ENCODE measurements around the gene ABHD16A.

Gene ABHD16A

GRCh38 chr6:31720196-31720770 lies 17.2 kb upstream of the ABHD16A start:
- Histone ChIP-seq H3K4me1 (ENCODE audit: control insufficient read depth, insufficient read depth, low read depth, low read length) (no peaks in the 10 kb centered on the region), H3K27ac (ENCODE audit: low read length, poor library complexity, severe bottlenecking) (no peak overlapping the region), H2BK12ac (ENCODE audit: low read length in 2 of 2) (no peak overlapping the region), H3K4me2 (ENCODE audit: low read length, poor library complexity, severe bottlenecking) (no peak overlapping the region), H2AK5ac (ENCODE audit: low read length, severe bottlenecking) (no peak overlapping the region), H2BK15ac (ENCODE audit: low read depth, poor library complexity, severe bottlenecking) (no peak overlapping the region), H2BK5ac (ENCODE audit: low read depth, low read length, poor library complexity, severe bottlenecking) (no peak overlapping the region), H3K4ac (ENCODE audit: low read depth in 1 of 2, low read length in 2 of 2) (no peak overlapping the region), H3K23ac (ENCODE audit: low read length in 2 of 2) (no peak overlapping the region), H4K91ac (ENCODE audit: low read length) (no peak overlapping the region), H3K27me3 (ENCODE audit: control insufficient read depth in 1 of 2, insufficient read depth in 1 of 2, low read length in 2 of 2) (peaks cover 0 to 13% of the 10 kb centered on the region in 2 experiments), H3K4me3 (ENCODE audit: insufficient read depth in 1 of 2, low read depth in 1 of 2, low read length in 2 of 2) (no peak overlapping the region), H2BK120ac (ENCODE audit: low read depth, low read length) (no peak overlapping the region), H3K9me3 (ENCODE audit: control insufficient read depth, low read length) (no peaks in the 10 kb centered on the region), H3K79me1 (replicated peaks; ENCODE audit: low read length, poor library complexity, severe bottlenecking) (no peaks in the 10 kb centered on the region), H2AFZ (ENCODE audit: low read depth, low read length) (no peak overlapping the region), H3K9ac (ENCODE audit: low read length) (no peak overlapping the region), H4K8ac (ENCODE audit: low read length) (no peak overlapping the region), H3K14ac (ENCODE audit: low read length in 2 of 2) (peak overlapping the region in 1 of 2 experiments; percentile 11), H3K18ac (ENCODE audit: low read depth in 1 of 2, low read length in 2 of 2) (no peak overlapping the region), H3K36me3 (ENCODE audit: control insufficient read depth in 1 of 2, insufficient read depth in 2 of 2, low read depth in 1 of 2, low read length in 2 of 2) (peaks cover 0 to 15% of the 10 kb centered on the region in 2 experiments)
- WGBS = 95% methylated on average over 5 of the region's 5 CpGs
- no peak for DNase-seq

- H3K36me3 ChIP-seq (ENCODE audit: control insufficient read depth in 1 of 2, insufficient read depth in 2 of 2, low read depth in 1 of 2, low read length in 2 of 2) = peaks cover 0 to 6% of the 10 kb centered on the region in 2 experiments
- H3K4me3 ChIP-seq (ENCODE audit: insufficient read depth in 1 of 2, low read depth in 1 of 2, low read length in 2 of 2) = no peak overlapping the region
- H3K79me1 ChIP-seq (replicated peaks; ENCODE audit: low read length, poor library complexity, severe bottlenecking) = no peaks in the 10 kb centered on the region
- no peak overlapping the region for H2BK5ac ChIP-seq (ENCODE audit: low read depth, low read length, poor library complexity, severe bottlenecking)
- no peak for DNase-seq
- H2AFZ ChIP-seq (ENCODE audit: low read depth, low read length) = no peak overlapping the region
- no peaks in the 10 kb centered on the region for H3K4me1 ChIP-seq (ENCODE audit: control insufficient read depth, insufficient read depth, low read depth, low read length)
- no peak overlapping the region for H3K27ac ChIP-seq (ENCODE audit: low read length, poor library complexity, severe bottlenecking)
- H2BK12ac ChIP-seq (ENCODE audit: low read length in 2 of 2) = no peak overlapping the region
- no peak overlapping the region for H2AK5ac ChIP-seq (ENCODE audit: low read length, severe bottlenecking)
- H3K4ac ChIP-seq (ENCODE audit: low read depth in 1 of 2, low read length in 2 of 2) = no peak overlapping the region
- no peak overlapping the region for H2BK15ac ChIP-seq (ENCODE audit: low read depth, poor library complexity, severe bottlenecking)
- H3K27me3 ChIP-seq (ENCODE audit: control insufficient read depth in 1 of 2, insufficient read depth in 1 of 2, low read length in 2 of 2) = peaks cover 6 to 21% of the 10 kb centered on the region in 2 experiments
- H2BK120ac ChIP-seq (ENCODE audit: low read depth, low read length) = no peak overlapping the region
- no peak overlapping the region for H3K18ac ChIP-seq (ENCODE audit: low read depth in 1 of 2, low read length in 2 of 2)
- H3K9me3 ChIP-seq (ENCODE audit: control insufficient read depth, low read length) = no peaks in the 10 kb centered on the region
- no peak overlapping the region for H3K4me2 ChIP-seq (ENCODE audit: low read length, poor library complexity, severe bottlenecking)
- H3K23ac ChIP-seq (ENCODE audit: low read length in 2 of 2) = no peak overlapping the region
- H4K91ac ChIP-seq (ENCODE audit: low read length) = no peak overlapping the region
- no peak overlapping the region for H4K8ac ChIP-seq (ENCODE audit: low read length)
- no peak overlapping the region for H3K14ac ChIP-seq (ENCODE audit: low read length in 2 of 2)
- no peak overlapping the region for H3K9ac ChIP-seq (ENCODE audit: low read length)
- 79% methylated on average over 5 of the region's 6 CpGs for WGBS
Observed at GRCh38 chr6:31719001-31719400, 15.9 kb upstream of the ABHD16A start.

GRCh38 chr6:31718265-31718664 lies 15.1 kb upstream of the ABHD16A start:
- no peak for DNase-seq
- Histone ChIP-seq H3K79me1 (replicated peaks; ENCODE audit: low read length, poor library complexity, severe bottlenecking) (no peaks in the 10 kb centered on the region), H4K8ac (ENCODE audit: low read length) (no peak overlapping the region), H3K27ac (ENCODE audit: low read length, poor library complexity, severe bottlenecking) (no peak overlapping the region), H3K4me3 (ENCODE audit: insufficient read depth in 1 of 2, low read depth in 1 of 2, low read length in 2 of 2) (no peak overlapping the region), H2BK12ac (ENCODE audit: low read length in 2 of 2) (peak overlapping the region in 1 of 2 experiments; percentile 7), H2AFZ (ENCODE audit: low read depth, low read length) (no peak overlapping the region), H3K4me1 (ENCODE audit: control insufficient read depth, insufficient read depth, low read depth, low read length) (peaks cover 4% of the 10 kb centered on the region), H3K27me3 (ENCODE audit: control insufficient read depth in 1 of 2, insufficient read depth in 1 of 2, low read length in 2 of 2) (peaks cover 10 to 29% of the 10 kb centered on the region in 2 experiments), H3K23ac (ENCODE audit: low read length in 2 of 2) (no peak overlapping the region), H3K36me3 (ENCODE audit: control insufficient read depth in 1 of 2, insufficient read depth in 2 of 2, low read depth in 1 of 2, low read length in 2 of 2) (no peaks in the 10 kb centered on the region), H2BK5ac (ENCODE audit: low read depth, low read length, poor library complexity, severe bottlenecking) (no peak overlapping the region), H3K18ac (ENCODE audit: low read depth in 1 of 2, low read length in 2 of 2) (no peak overlapping the region), H3K14ac (ENCODE audit: low read length in 2 of 2) (no peak overlapping the region), H3K4ac (ENCODE audit: low read depth in 1 of 2, low read length in 2 of 2) (no peak overlapping the region), H2BK120ac (ENCODE audit: low read depth, low read length) (no peak overlapping the region), H2AK5ac (ENCODE audit: low read length, severe bottlenecking) (no peak overlapping the region), H3K4me2 (ENCODE audit: low read length, poor library complexity, severe bottlenecking) (no peak overlapping the region), H4K91ac (ENCODE audit: low read length) (peak overlapping the region; percentile 16), H3K9ac (ENCODE audit: low read length) (no peak overlapping the region), H3K9me3 (ENCODE audit: control insufficient read depth, low read length) (no peaks in the 10 kb centered on the region), H2BK15ac (ENCODE audit: low read depth, poor library complexity, severe bottlenecking) (no peak overlapping the region)
- 100% methylated on average over 1 of the region's 1 CpG for WGBS

GRCh38 chr6:31717499-31718222 lies 14.5 kb upstream of the ABHD16A start:
- WGBS = 75% methylated on average over 8 of the region's 10 CpGs
- Histone ChIP-seq H3K4ac (ENCODE audit: low read depth in 1 of 2, low read length in 2 of 2) (no peak overlapping the region), H2BK15ac (ENCODE audit: low read depth, poor library complexity, severe bottlenecking) (no peak overlapping the region), H3K4me2 (ENCODE audit: low read length, poor library complexity, severe bottlenecking) (no peak overlapping the region), H3K14ac (ENCODE audit: low read length in 2 of 2) (no peak overlapping the region), H3K23ac (ENCODE audit: low read length in 2 of 2) (no peak overlapping the region), H3K4me3 (ENCODE audit: insufficient read depth in 1 of 2, low read depth in 1 of 2, low read length in 2 of 2) (no peak overlapping the region), H3K36me3 (ENCODE audit: control insufficient read depth in 1 of 2, insufficient read depth in 2 of 2, low read depth in 1 of 2, low read length in 2 of 2) (no peaks in the 10 kb centered on the region), H3K27me3 (ENCODE audit: control insufficient read depth in 1 of 2, insufficient read depth in 1 of 2, low read length in 2 of 2) (peaks cover 12 to 29% of the 10 kb centered on the region in 2 experiments), H2BK12ac (ENCODE audit: low read length in 2 of 2) (no peak overlapping the region), H3K18ac (ENCODE audit: low read depth in 1 of 2, low read length in 2 of 2) (no peak overlapping the region), H3K4me1 (ENCODE audit: control insufficient read depth, insufficient read depth, low read depth, low read length) (peaks cover 4% of the 10 kb centered on the region), H2AFZ (ENCODE audit: low read depth, low read length) (no peak overlapping the region), H3K9me3 (ENCODE audit: control insufficient read depth, low read length) (no peaks in the 10 kb centered on the region), H3K79me1 (replicated peaks; ENCODE audit: low read length, poor library complexity, severe bottlenecking) (no peaks in the 10 kb centered on the region), H3K27ac (ENCODE audit: low read length, poor library complexity, severe bottlenecking) (no peak overlapping the region), H3K9ac (ENCODE audit: low read length) (no peak overlapping the region), H4K8ac (ENCODE audit: low read length) (no peak overlapping the region), H2AK5ac (ENCODE audit: low read length, severe bottlenecking) (no peak overlapping the region), H2BK5ac (ENCODE audit: low read depth, low read length, poor library complexity, severe bottlenecking) (no peak overlapping the region), H2BK120ac (ENCODE audit: low read depth, low read length) (no peak overlapping the region), H4K91ac (ENCODE audit: low read length) (no peak overlapping the region)
- DNase-seq = no peak

All from mesenchymal stem cell (in vitro differentiated cells and primary cell).